22Rv1 (cell line): ENCODE data around the gene SLC39A2.
"Not testable (repeated sequence)": the region's sequence is repeated elsewhere in the genome, so short reads cannot be mapped to it uniquely, and the experiment has no call there.

Experiments used
- CTCF ChIP-seq: fragments of 450-650 bp; IDR thresholded peaks from 2 replicates; pipeline ENCODE4 v1.5.1; 2017; ENCODE audit warnings: mild to moderate bottlenecking
- ZFX ChIP-seq: fragments of 450-650 bp; IDR thresholded peaks from 2 replicates; pipeline ENCODE4 v1.6.1; 2017; ENCODE audit warnings: antibody characterized with exemption, borderline replicate concordance

GRCh38 chr14:20955538-20955873 is 43.6 kb upstream of the SLC39A2 start:
- not testable (repeated sequence) for TF ChIP-seq CTCF, ZFX
